K562 (cell line): ENCODE results near the gene SMIM13. TPM values are rescaled to one million over a fixed set of nuclear protein-coding genes. Genes with fewer than 3 reads are reported as not detected.

Experiments used
- ATAC-seq: fragments of 200-7000 bp; cut with Tn5 transposase; 3 replicates; pipeline ENCODE4 v1.9.1; 2020; ENCODE audit warnings: moderate library complexity
- BruUV-seq: library from RNA; stranded (reverse); fragments of 400-500 nt; replicated peaks from 2 replicates; lab custom pipeline; 2021; lab: Mats Ljungman, UMichigan
- CTCF ChIA-PET: fragments of 300-600 bp; formaldehyde crosslinking; extraction: SDS; loops from one replicate; lab custom pipeline; 2021; ENCODE audit warnings: low intra/inter-chr PET ratio; lab: Yijun Ruan, JAX
- POLR2A ChIA-PET: fragments of 300-600, 350-650 bp; sonication (Branson Sonifier 250); formaldehyde crosslinking; extraction: SDS; loops from one replicate; lab custom pipeline; 2021; ENCODE audit warnings: antibody characterized with exemption, inconsistent platforms; lab: Yijun Ruan, JAX
- DNase-seq, 4 experiments: peaks; one replicate each; pipeline versions ENCODE4 v3.0.0 to v3.0.0-alpha.2; 2011 to 2018; ENCODE audit warnings: low spot score in 3 of 4, mixed read lengths in 3 of 4; ENCODE audit errors: extremely low read depth in 1 of 4
- FAIRE-seq: peaks from 2 replicates; lab custom pipeline; 2011; peaks lifted over from hg19 to GRCh38; lab: Jason Lieb, UNC
- H2AFZ ChIP-seq: 2 replicates; pipeline ENCODE4 v1.6.0; 2011; ENCODE audit warnings: low read depth, low read length, control low read depth, inconsistent platforms
- H3K27ac ChIP-seq: fragments of 200-600 bp; 3 replicates; pipeline ENCODE4 v1.8.0; 2011; ENCODE audit warnings: low read depth, mild to moderate bottlenecking, control low read depth, inconsistent platforms, low read length, moderate library complexity, mixed read lengths; ENCODE audit errors: extremely low read depth
- H3K27me3 ChIP-seq, 2 experiments: fragments of 300-600 bp in 1 of 2; 2 replicates in 1 of 2; 3 replicates in 1 of 2; pipeline versions ENCODE4 v1.6.0 to v1.8.0; 2011; ENCODE audit warnings: inconsistent platforms in 2 of 2, low read length in 2 of 2, mild to moderate bottlenecking in 1 of 2, mixed read lengths in 1 of 2, moderate library complexity in 1 of 2; ENCODE audit not compliant: control insufficient read depth in 2 of 2, insufficient read depth in 2 of 2
- H3K36me3 ChIP-seq: fragments of 300-600 bp; 3 replicates; pipeline ENCODE4 v1.8.0; 2011; ENCODE audit warnings: mild to moderate bottlenecking, low read length, inconsistent platforms; ENCODE audit not compliant: control insufficient read depth, insufficient read depth
- H3K4me1 ChIP-seq, 2 experiments: fragments of 200-600 bp in 1 of 2; replicated peaks in 1 of 2; 2 replicates in 1 of 2; 3 replicates in 1 of 2; pipeline versions ENCODE4 v1.5.1 to v1.8.0; 2011; ENCODE audit warnings: inconsistent platforms in 2 of 2, low read length in 2 of 2, mild to moderate bottlenecking in 1 of 2, mixed read lengths in 1 of 2, moderate library complexity in 1 of 2; ENCODE audit not compliant: control insufficient read depth in 2 of 2, insufficient read depth in 2 of 2
- H3K4me2 ChIP-seq: 2 replicates; pipeline ENCODE4 v1.6.1; 2011; ENCODE audit warnings: low read length, control low read depth, inconsistent platforms, mixed read lengths; ENCODE audit not compliant: insufficient read depth
- H3K4me3 ChIP-seq: fragments of 200-600 bp; sonication (generic), shearing (Covaris generic); 2 replicates; pipeline ENCODE4 v1.5.1; 2016; ENCODE audit warnings: control low read depth, inconsistent platforms
- H3K79me2 ChIP-seq: fragments of 200-600 bp; 3 replicates; pipeline ENCODE4 v1.8.0; 2011; ENCODE audit warnings: low read length, inconsistent platforms; ENCODE audit not compliant: control insufficient read depth, insufficient read depth
- H3K9ac ChIP-seq, 2 experiments: 2 replicates each; pipeline versions ENCODE4 v1.6.0 to v1.6.1; 2011; ENCODE audit warnings: low read depth in 2 of 2, low read length in 2 of 2, control low read depth in 1 of 2, inconsistent platforms in 1 of 2, mild to moderate bottlenecking in 1 of 2, mixed read lengths in 1 of 2; ENCODE audit not compliant: insufficient read depth in 1 of 2
- H3K9me1 ChIP-seq: one replicate; pipeline ENCODE4 v1.6.0; 2011; ENCODE audit warnings: inconsistent platforms, mild to moderate bottlenecking, low read length, moderate library complexity; ENCODE audit not compliant: control insufficient read depth, insufficient read depth
- H3K9me3 ChIP-seq: replicated peaks from 2 replicates; pipeline ENCODE4 v1.5.1; 2011; ENCODE audit warnings: low read depth, low read length, inconsistent platforms; ENCODE audit not compliant: control insufficient read depth, insufficient read depth
- H4K20me1 ChIP-seq: replicated peaks from 2 replicates; pipeline ENCODE4 v1.6.1; 2011; ENCODE audit warnings: low read length, inconsistent platforms, mixed read lengths; ENCODE audit not compliant: control insufficient read depth, insufficient read depth
- ARID1B ChIP-seq: fragments of 450-650 bp; IDR thresholded peaks from 2 replicates; pipeline ENCODE4 v1.6.1; 2016; ENCODE audit warnings: antibody characterized with exemption, mild to moderate bottlenecking, inconsistent platforms
- BHLHE40 ChIP-seq: IDR thresholded peaks from 2 replicates; pipeline ENCODE4 v1.6.1; 2011; ENCODE audit warnings: low read length, improper control_type of control experiment
- FOXJ2 ChIP-seq: fragments of 200-800 bp; sonication (Bioruptor generic); IDR thresholded peaks from 2 replicates; pipeline ENCODE4 v1.6.1; 2016; ENCODE audit warnings: missing genetic modification characterization, missing compliant biosample characterization
- JUN ChIP-seq, 2 experiments: sonication (generic) in 1 of 2; formaldehyde crosslinking in 1 of 2; IDR thresholded peaks; 2 replicates each; pipeline versions ENCODE4 v1.6.1 to v1.8.0; 2012 to 2022; ENCODE audit warnings: borderline replicate concordance in 2 of 2, mild to moderate bottlenecking in 2 of 2, improper control_type of control experiment in 1 of 2, low read depth in 1 of 2, low read length in 1 of 2, missing genetic modification reagents in 1 of 2
- WHSC1 ChIP-seq: IDR thresholded peaks from one replicate; pipeline ENCODE4 v1.6.1; 2012; ENCODE audit warnings: low read length, control low read depth, inconsistent platforms
- XRCC3 ChIP-seq: fragments of 450-650 bp; IDR thresholded peaks from 2 replicates; pipeline ENCODE4 v1.6.1; 2017; ENCODE audit warnings: mild to moderate bottlenecking, moderate library complexity
- WGBS: fragments of 100-300 bp; shearing (Covaris generic); methylation state at CpG from one replicate; pipeline ENCODE4 v1.1.6; 2016; ENCODE audit warnings: low coverage, mixed read lengths; ENCODE audit not compliant: insufficient coverage; ENCODE audit errors: missing lambda C conversion rate; 5-methylcytosine and 5-hydroxymethylcytosine counted together
- in situ Hi-C: fragments of 300-500 bp; cut with MboI; formaldehyde crosslinking; loops from 4 replicates; pipeline ENCODE4 v1.15.0; 2018; ENCODE audit warnings: inconsistent platforms, mixed read lengths
- intact Hi-C: fragments of 100-400 bp; cut with micrococcal nuclease; formaldehyde crosslinking; loops from 2 replicates; pipeline ENCODE4 v1.14.2; 2022
- polyA plus RNA-seq, 8 experiments: library from polyadenylated mRNA; depleted of rRNA in 4 of 8; stranded (reverse) in 5 of 8; unstranded in 3 of 8; fragments of >200 nt; fragmentation: Nextera tagmentation in 2 of 8; fragmentation: Illumina TruSeq in 1 of 8; extraction: Ambion mirVana in 2 of 8; extraction: Trizol in 1 of 8; gene quantifications; 2 replicates each; pipeline versions ENCODE4 v1.2.1 to v1.2.3, GENCODE V29; 2011 to 2014; ENCODE audit warnings: inconsistent platforms in 1 of 8, missing spikeins in 1 of 8
- total RNA-seq, 7 experiments: library from RNA; depleted of rRNA in 6 of 7; stranded (reverse); fragments of >200 nt in 6 of 7; fragmentation: Illumina TruSeq in 2 of 7; extraction: Trizol in 2 of 7; gene quantifications; 2 replicates each; pipeline versions ENCODE4 v1.2.1 to v1.2.3, GENCODE V29; 2011 to 2021; ENCODE audit warnings: low replicate concordance in 1 of 7
- TF ChIP-seq, protein P1 (sequence below): sonication (generic); formaldehyde crosslinking; IDR thresholded peaks from 2 replicates; pipeline ENCODE4 v1.8.1; 2023; ENCODE audit warnings: mild to moderate bottlenecking, missing genetic modification reagents
- TF ChIP-seq, protein P2 (sequence below): sonication (generic); IDR thresholded peaks from 2 replicates; pipeline ENCODE4 v1.6.1; 2016
- TF ChIP-seq, protein P3 (sequence below): fragments of 250-450 bp; sonication (Bioruptor Pico); IDR thresholded peaks from 2 replicates; pipeline ENCODE4 v1.8.0; 2021; ENCODE audit warnings: moderate library complexity, mild to moderate bottlenecking, inconsistent platforms

Gene SMIM13
- total and polyA plus RNA-seq, 9 of the 15 experiments (the other 6 are each of a cell fraction or from before 2014, with no cell fraction given), result 5.5 to 24.8 (median 11.7) TPM

DNA sequence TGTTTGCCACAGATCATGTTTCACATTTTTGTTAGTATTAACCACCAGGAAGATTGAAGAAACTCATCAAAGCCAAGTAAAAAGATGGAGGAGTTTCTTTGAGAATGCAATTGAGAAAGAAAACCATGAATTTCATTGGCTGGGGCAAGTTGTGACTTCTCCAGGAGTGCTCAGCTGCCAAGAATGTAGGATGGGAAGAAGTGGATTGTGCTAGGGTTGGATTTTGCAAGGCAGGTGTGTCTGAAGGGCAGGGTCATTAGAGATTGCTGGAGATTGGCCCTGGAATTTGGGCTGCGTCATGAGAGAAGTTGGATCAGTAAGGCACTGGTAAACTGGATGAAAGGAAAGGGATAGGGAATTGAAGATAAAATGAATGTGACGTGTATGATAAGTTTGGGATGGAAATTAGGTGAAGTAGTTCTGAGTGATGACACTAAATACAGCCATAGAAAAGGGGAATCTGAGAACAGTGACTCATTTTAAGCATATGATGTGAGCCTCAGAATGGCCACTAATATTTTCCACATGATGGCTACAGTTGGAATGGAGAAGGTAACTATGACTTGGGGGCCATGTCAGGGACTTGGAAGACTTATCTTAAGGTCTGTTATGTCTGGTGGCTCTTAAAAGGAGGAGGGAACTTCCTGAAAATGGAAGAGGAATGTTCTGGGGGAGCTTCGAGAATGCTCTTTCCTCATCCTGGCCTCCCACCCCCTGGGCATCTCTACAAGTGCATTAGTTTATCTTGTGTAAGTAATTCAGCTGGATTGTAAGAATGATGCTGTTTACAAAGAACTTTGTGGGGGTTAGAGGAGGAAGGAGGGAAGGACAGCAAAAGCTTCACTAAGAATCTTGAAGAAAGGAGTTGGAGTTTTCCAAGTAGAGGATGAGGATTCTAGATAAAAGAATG lies 45.7 kb downstream of the SMIM13 start (continued):
- TF ChIP-seq JUN (IDR thresholded peaks at IDR 0.05; ENCODE audit: borderline replicate concordance, low read depth, low read length) (0 out of 2 replicates have a peak, but pooled peaks have one; percentile 43), JUN (CRISPR knock-in tag; IDR thresholded peaks at IDR 0.05; ENCODE audit: borderline replicate concordance) (no peak), XRCC3 (no peak), ARID1B (peak; percentile 14; the same call in 1 of the 2 replicates), FOXJ2 (tag) (no peak)
- TF ChIP-seq, protein P1, sequence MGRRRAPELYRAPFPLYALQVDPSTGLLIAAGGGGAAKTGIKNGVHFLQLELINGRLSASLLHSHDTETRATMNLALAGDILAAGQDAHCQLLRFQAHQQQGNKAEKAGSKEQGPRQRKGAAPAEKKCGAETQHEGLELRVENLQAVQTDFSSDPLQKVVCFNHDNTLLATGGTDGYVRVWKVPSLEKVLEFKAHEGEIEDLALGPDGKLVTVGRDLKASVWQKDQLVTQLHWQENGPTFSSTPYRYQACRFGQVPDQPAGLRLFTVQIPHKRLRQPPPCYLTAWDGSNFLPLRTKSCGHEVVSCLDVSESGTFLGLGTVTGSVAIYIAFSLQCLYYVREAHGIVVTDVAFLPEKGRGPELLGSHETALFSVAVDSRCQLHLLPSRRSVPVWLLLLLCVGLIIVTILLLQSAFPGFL (CRISPR knock-in tag), result no peak

DNA sequence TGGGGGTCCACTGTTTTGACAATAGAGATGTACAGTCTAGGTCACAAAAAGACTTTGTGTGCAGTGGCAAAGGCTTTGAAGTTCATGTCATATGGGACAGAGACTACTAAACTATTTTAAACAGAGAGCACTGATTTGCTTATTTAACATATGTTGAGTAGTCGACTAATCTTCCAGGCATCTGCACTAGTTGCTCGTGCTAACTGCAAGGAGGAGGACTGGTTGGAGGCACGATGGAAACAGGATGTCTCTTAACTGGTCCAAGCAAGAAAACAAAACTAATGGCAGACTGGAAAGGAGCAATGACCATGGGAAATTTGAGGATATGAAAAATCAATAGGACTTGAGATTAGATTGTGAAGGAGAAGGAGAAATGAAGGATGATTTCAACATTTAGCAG lies 46.4 kb downstream of the SMIM13 start:
- WGBS, result 13% methylated on average over 3 of the region's 3 CpGs
- Histone ChIP-seq H4K20me1 (no peaks in the 10 kb centered on the region), H3K9me3 (no peaks in the 10 kb centered on the region), H3K36me3 (peaks cover 11% of the 10 kb centered on the region), H3K79me2 (no peaks in the 10 kb centered on the region), H3K9ac (no peak overlapping the region), H3K27me3 (no peaks in the 10 kb centered on the region), H3K4me1 (peaks cover 0 to 8% of the 10 kb centered on the region in 2 experiments; a peak in 3 of 5 replicates), H2AFZ (no peak overlapping the region), H3K27ac (no peak overlapping the region), H3K4me3 (no peak overlapping the region), H3K4me2 (no peak overlapping the region), H3K9me1 (no peaks in the 10 kb centered on the region)
- TF ChIP-seq, protein P2, sequence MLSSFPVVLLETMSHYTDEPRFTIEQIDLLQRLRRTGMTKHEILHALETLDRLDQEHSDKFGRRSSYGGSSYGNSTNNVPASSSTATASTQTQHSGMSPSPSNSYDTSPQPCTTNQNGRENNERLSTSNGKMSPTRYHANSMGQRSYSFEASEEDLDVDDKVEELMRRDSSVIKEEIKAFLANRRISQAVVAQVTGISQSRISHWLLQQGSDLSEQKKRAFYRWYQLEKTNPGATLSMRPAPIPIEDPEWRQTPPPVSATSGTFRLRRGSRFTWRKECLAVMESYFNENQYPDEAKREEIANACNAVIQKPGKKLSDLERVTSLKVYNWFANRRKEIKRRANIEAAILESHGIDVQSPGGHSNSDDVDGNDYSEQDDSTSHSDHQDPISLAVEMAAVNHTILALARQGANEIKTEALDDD, result peak; percentile 22; the same call in 1 of the 2 replicates
- TF ChIP-seq BHLHE40 (no peak), WHSC1 (no peak)
- TF ChIP-seq, protein P3, sequence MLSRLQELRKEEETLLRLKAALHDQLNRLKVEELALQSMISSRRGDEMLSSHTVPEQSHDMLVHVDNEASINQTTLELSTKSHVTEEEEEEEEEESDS, result no peak
- CTCF ChIA-PET, result no interaction called here
- no peak for ATAC-seq
- BruUV-seq, result no TSS peak
- in situ Hi-C loops, result no loop called here
- FAIRE-seq, result no peak
- intact Hi-C loops, result loop anchor here (5.0 to 10.0 kb wide), 3 partner anchors 43 to 185 kb away; partner anchors contain the start of gene NEDD9
- no peak for DNase-seq
- POLR2A ChIA-PET, result no interaction called here
